GM21825 (cell line): ENCODE measurements around the gene DLGAP4.

Experiments used
- ATAC-seq: cut with Tn5 transposase; IDR thresholded peaks from one replicate; pipeline ENCODE4 v1.9.1; 2021; ENCODE audit warnings: mild to moderate bottlenecking, moderate library complexity; ENCODE audit not compliant: unreplicated experiment

DLGAP4 gene

GRCh38 chr20:36525620-36526365 is 219.7 kb downstream of the DLGAP4 start:
- no peak for ATAC-seq

- ATAC-seq = no peak
Measured at GRCh38 chr20:36526521-36527011, 220.4 kb downstream of the DLGAP4 start.

- ATAC-seq = no peak
Measured at GRCh38 chr20:36527331-36528125, 221.4 kb downstream of the DLGAP4 start.

- ATAC-seq = no peak
Measured at GRCh38 chr20:36528176-36528874, 222.2 kb downstream of the DLGAP4 start.

GRCh38 chr20:36528875-36529417 is 222.8 kb downstream of the DLGAP4 start:
- ATAC-seq = no peak

GRCh38 chr20:36532388-36532787 is 226.2 kb downstream of the DLGAP4 start:
- ATAC-seq = no peak

GRCh38 chr20:36532822-36533221 is 226.7 kb downstream of the DLGAP4 start:
- ATAC-seq = no peak

- ATAC-seq = no peak
Measured at GRCh38 chr20:36538026-36538722, 232.0 kb downstream of the DLGAP4 start.

- ATAC-seq = no peak
Measured at GRCh38 chr20:36540551-36541211, 234.5 kb downstream of the DLGAP4 start.

GRCh38 chr20:36541227-36541767 is 235.2 kb downstream of the DLGAP4 start, which contains the start of gene MYL9:
Gene MYL9, plus strand, starts transcription at chr20:36541519. Its CDS starts 3,366 bp downstream, at chr20:36544885.
- ATAC-seq = no peak

- ATAC-seq = no peak
Measured at GRCh38 chr20:36541768-36542488, 235.8 kb downstream of the DLGAP4 start.

- ATAC-seq = no peak
Measured at GRCh38 chr20:36542516-36543183, 236.5 kb downstream of the DLGAP4 start.

- ATAC-seq = no peak
Measured at GRCh38 chr20:36543184-36544133, 237.3 kb downstream of the DLGAP4 start.

GRCh38 chr20:36544134-36545018 is 238.2 kb downstream of the DLGAP4 start:
- no peak for ATAC-seq

- ATAC-seq = no peak
Measured at GRCh38 chr20:36546111-36546736, 240.1 kb downstream of the DLGAP4 start.
